ENCODE results near the gene AP3S1.

The AP3S1 gene

DNA sequence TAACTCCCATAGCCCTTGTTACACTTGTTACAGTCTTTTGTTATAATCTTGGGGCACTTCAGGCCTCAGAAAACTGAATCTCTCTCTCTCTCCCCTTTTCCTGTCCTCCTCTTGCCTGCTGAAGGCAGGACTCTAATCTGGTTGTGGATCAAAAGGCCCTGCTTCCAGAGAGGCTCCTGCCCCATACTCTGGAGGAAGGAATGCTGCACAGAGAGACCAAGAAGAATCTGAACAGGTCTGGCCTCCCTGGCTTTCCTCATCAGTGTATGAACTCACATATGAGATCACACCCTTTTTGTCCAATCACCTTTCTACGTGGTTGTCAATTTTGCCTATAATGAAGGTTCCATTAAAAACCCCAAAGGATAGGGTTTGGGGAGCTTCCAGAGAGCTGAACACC, 94.3 kb downstream of the AP3S1 start:
- in situ Hi-C loops (cut with MboI; ENCODE audit: low sequenced_read_pairs) = no loop called here

DNA sequence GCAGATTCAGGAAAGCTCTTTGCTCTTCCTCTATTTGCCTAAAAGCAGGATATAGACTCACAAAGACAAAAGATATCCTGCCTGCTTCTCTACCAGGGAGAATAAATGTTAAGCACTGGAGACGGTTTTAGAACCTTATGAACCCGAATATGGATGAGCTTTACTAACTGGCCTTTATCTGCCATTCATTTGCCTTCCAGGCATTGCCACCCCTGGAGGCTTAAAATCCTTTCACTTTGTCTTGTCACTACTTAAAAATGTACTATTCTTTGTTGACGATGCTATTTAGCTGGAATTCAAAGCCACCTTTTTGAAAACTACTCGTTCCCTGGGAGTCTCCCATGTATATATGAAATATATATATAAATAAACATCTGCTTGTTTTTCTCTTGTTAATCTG, 97.3 kb downstream of the AP3S1 start:
- in situ Hi-C loops (cut with MboI; ENCODE audit: low sequenced_read_pairs) = no loop called here

DNA sequence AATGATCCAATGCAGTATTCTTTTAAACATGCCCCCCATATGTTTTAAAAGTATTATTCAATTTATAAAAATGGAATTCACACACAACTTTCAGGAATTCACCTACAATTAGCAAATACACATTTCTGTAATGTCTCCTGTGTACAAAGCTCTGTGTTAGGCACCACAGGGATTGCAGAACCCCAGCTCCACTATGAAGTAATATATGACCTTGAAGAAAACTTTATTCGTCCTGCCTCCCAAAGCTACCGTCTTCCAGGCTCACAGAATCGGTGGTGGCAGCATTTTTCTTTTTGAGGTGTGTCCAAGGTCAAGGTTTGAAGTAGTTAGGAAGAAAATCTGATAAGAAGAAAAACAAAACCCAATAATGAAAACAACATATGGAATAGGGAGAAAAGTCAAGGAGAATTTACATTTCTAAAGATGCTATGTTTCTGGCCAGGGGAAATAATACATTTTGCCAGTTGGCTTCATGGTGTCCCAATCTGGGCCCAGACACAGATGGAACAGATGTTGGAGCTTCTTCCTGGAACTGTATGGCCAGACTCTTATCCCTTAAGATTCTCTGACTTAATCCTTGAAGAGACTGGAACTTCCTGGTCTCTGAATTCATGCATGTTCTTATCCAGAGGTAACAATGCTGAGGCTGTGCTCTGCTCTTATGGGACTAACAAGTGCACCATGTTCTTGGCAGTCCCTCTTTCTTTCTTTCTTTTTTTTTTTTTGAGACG, 98.5 kb downstream of the AP3S1 start:
- in situ Hi-C loops (cut with MboI; ENCODE audit: low sequenced_read_pairs) = no loop called here

DNA sequence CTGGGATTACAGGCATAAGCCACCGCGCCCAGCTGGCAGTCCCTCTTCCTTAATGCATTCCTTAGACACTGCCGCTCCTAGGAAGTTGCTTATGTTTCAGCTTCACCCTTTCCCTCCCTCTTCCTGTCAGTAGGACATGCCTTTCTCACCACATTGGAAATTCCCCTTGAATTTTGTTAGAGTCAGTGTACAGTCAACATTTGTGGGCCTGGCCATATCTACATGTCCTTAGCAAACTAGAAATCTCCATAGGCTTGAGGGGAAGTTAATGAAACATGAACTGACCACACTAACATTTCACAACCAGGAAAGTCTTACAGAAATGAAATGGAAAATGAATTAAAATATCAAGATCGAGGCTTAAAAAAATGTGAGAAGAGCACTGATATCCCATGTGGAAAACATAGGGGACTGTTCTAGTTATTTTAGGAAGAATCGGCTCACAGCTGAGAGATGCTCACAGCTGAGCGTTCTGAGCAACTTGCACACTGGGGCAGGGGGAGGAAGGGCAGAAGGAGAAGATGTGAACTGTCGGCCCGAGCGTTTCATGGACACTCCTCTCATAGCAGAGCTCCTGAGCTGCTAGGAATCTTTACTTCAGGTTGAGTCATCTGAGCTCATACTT, 99.4 kb downstream of the AP3S1 start:
- in situ Hi-C loops (cut with MboI; ENCODE audit: low sequenced_read_pairs) = no loop called here

DNA sequence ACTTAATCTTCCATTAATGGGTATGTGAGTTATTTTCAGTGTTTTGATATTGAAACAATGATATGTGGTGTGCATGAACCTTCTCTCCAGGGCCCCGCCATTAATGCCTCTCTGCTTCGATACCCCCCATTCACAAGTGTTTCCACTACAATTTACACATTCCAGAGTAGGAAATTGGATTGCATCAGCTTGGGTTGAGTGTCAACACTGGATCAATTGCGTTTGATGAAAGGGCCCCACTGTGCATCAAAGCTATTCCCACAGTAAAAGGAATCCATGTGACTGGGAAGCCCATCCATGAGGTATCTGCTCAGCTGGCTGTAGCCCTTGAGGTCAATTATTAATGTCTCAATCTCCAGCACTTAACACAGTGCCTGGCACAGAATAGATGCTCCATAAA, 102.8 kb downstream of the AP3S1 start:
- in situ Hi-C loops (cut with MboI; ENCODE audit: low sequenced_read_pairs) = no loop called here

DNA sequence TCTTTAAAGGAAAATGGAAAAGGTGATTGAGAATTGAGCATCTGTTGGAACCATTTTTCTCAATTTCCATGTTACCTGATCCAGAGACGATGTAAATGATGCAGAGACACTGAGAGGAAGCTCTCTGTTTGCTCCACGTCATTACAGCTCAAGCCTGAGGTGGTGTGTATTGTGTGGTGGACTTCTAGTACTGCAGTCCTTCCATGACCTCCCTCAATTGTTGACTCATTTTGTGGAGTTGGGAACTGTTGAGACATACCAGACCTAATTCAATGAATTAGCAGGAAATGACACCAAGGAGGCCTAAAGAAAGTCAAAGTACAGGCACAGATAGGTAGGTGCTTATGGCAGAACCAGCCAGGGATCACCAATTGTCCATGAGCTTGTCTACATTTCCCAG, 104.9 kb downstream of the AP3S1 start:
- in situ Hi-C loops (cut with MboI; ENCODE audit: low sequenced_read_pairs) = no loop called here

DNA sequence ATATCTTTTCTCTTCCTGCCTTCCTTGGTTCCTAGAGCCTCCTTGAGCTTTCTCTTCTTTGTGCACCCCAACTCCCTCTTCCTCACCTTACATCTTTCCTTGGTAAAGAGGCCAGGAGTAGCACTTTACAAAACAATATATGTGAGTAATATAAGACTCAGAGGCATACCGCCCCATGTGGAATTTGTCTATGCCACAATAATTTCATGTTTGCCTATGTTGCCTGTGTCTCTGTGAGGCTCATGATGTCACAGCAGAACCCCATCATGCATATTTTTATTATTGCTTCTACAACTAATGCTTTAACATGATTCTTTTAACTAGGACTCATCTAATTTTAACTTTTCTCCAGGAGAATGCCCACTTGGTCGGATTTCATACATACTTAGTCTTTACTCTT, 105.5 kb downstream of the AP3S1 start:
- in situ Hi-C loops (cut with MboI; ENCODE audit: low sequenced_read_pairs) = no loop called here

DNA sequence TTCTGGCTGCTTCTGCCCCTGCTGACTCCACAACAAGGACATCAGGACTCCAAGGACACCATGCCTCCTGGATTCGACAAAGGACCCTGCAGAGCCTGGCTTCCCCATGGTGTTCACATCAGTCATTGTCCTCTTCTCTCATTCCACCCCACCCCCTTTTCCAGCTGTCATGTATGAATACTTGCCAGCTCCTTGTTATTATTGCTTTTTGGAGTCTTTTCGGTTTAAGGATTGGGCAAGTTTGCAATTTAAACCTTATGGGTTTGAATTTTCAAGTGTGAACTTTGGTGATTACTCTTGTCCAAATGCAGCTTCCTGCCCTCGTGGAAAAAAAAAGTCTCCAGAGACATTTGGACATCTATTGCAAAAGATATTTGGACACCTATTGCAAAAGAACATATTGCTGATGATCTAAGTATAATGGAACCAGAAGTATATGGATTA, 106.4 kb downstream of the AP3S1 start:
- in situ Hi-C loops (cut with MboI; ENCODE audit: low sequenced_read_pairs) = no loop called here

DNA sequence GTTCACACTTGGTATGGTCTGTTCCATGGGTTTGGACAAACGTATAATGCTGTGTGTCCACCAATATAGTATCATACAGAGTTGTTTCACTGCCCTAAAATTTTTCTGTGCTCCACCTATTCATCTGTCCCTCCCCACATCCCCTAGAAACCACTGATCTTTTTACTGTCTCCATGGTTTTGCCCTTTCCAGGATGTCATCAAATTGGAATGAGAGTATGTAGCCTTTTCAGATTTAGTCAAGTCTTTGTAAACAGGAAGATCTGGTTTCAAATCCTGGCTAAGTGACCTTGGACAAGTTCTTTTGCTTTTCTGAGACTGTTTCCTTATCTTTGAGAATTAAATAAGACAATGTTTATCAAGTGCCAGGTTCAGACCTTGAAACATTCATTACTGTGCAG, 107.4 kb downstream of the AP3S1 start:
- in situ Hi-C loops (cut with MboI; ENCODE audit: low sequenced_read_pairs) = no loop called here

DNA sequence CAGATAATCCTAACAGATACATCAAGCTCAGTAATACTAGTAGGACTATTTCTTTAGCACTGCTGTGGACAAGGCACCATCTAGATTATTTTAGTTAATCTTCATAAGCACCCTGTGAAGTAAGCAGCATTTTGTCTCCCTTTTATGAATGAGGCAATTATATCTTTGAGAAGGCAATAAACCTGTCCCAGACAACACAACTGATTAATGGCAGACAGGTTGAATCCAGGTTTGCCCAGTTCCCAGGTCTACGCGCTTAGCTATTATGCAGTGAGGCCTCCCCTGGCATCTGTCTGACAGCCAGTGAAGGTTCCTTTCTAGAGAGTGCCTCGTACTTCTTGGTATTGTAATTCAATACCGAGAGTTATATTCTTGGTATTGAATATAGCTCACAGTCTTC, 110.9 kb downstream of the AP3S1 start:
- in situ Hi-C loops (cut with MboI; ENCODE audit: low sequenced_read_pairs) = no loop called here

DNA sequence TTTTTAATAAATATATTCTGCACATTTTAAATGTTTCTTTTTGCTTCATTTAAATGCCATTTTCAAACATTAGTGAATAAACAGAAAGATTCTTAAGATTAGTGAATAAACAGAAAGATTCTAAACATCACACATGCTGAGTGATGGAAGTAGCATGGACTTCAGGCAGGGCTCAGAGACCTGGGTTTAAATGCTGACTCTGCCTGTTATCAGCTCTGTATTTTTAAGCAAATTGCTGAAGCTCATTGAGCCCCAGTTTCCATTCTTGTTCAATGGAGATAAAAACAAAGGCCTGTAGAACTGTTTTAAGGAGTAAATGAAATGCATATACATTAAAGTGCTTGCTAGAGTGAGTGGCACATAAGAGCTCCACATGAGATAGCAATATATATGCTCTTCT, 112.4 kb downstream of the AP3S1 start:
- in situ Hi-C loops (cut with MboI; ENCODE audit: low sequenced_read_pairs) = no loop called here

DNA sequence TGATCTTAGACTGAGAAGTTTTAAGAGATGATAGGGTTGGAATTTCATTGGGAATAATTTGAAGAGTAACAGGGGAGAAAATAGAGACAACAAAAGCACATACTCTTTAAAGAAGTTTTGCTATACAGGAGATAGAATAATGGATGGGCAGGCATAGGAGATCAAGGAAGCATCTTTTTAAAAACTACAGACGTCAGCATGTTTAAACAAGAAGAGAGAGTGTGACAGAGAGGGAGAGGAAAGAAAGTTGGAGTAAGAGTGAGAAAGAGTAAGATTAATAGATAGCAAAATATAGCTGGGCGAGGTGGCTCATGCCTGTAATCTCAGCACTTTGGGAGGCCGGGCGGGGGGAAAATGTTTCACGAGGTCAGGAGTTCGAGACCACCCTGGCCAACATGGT, 115.2 kb downstream of the AP3S1 start:
- in situ Hi-C loops (cut with MboI; ENCODE audit: low sequenced_read_pairs) = no loop called here

DNA sequence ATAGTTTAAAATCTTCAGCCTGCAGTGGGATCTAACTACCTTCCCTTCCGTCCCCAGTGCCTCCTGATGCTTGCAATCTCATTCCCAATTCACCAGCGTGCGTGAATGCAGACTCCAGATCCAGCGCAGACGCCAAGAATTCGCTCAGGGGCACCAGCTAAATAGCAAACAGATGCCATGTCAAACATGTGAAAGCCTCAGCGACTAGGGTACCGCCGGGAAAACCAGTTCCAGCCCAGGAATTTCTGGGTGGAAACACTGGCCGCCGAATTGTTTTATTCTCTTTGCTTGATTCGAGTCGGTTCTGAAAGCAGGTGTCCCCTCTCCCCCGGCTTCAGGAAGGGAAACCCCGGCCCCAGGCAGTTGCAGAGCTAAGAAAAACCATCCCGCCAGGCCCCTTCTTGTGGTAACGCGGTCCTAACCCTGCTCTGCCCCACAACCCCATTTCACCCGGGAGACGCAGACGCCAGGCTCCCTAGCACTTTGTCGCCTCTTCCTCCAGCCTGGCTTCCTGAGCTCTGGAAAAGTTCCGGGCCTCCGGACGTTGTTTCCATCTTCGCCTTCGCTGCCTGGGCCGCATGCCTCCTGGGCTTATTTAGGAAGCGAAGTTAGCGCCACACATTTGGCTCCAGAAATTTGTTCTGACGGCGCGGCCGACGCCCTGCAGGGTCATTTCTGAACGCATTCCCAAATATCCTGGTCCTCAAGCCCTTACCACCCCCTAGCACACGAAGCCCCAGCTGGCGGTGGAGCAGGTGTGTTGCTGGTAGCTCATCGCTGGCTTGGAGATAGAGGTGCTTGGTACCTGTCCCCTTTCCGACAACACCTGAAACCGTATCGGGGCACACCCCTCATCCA, 119.9 kb downstream of the AP3S1 start:
- in situ Hi-C loops (cut with MboI; ENCODE audit: low sequenced_read_pairs) = no loop called here

DNA sequence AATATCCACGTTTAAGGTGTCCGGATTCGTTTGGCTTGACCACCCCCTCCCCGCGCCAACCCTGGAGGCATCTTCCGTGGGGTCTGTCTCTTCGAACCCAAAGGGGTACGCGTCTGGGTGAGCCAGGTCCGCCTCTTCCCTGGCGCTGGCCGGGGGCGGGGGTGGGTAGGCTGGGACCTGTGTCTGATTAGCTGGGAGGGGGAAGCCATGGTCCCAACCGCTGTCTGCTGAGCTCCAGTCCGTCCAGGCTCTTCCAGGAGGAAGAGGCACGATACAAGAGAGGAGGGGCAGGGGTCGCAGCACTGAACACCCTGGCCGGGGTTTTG, 120.5 kb downstream of the AP3S1 start, which contains the start of gene LVRN:
LVRN (plus strand) TSS at position 237 of the 326 bp plus-strand sequence. CDS start 143 bp downstream, outside the sequence.
- in situ Hi-C loops (cut with MboI; ENCODE audit: low sequenced_read_pairs) = no loop called here

DNA sequence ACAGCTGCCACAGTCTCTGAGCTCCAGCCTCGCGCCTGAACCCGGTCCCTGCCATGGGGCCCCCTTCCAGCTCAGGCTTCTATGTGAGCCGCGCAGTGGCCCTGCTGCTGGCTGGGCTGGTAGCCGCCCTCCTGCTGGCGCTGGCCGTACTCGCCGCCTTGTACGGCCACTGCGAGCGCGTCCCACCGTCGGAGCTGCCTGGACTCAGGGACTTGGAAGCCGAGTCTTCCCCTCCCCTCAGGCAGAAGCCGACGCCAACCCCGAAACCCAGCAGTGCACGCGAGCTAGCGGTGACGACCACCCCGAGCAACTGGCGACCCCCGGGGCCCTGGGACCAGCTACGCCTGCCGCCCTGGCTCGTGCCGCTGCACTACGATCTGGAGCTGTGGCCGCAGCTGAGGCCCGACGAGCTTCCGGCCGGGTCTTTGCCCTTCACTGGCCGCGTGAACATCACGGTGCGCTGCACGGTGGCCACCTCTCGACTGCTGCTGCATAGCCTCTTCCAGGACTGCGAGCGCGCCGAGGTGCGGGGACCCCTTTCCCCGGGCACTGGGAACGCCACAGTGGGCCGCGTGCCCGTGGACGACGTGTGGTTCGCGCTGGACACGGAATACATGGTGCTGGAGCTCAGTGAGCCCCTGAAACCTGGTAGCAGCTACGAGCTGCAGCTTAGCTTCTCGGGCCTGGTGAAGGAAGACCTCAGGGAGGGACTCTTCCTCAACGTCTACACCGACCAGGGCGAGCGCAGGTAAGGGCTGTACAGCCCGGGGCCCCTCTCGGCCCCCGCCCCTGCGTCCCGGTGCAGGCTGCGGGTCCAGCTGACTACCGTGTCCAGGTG, 121.0 kb downstream of the AP3S1 start:
- in situ Hi-C loops (cut with MboI; ENCODE audit: low sequenced_read_pairs) = no loop called here

DNA sequence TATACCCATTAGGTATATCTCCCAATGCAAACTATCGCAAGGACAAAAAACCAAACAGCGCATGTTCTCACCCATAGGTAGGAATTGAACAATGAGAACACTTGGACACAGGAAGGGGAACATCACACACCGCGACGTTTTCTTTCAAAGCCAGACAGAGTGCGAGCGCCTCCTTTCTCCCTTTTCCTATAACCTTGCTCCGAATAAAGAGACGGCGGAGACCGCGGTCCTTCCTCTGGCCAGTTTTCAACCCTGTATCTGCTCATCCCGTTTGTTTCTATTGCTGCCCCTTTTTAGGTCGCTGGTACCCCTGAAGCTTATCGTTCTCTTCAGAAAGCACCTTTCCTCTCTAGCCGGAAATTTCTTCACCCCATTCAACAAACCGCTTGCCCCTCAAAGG, 121.8 kb downstream of the AP3S1 start:
- in situ Hi-C loops (cut with MboI; ENCODE audit: low sequenced_read_pairs) = no loop called here

Measured in HL-60/S4 treated with retinoic acid at 250 ng/mL for 4 days and 3 days (cell line).